WTC11 (cell line): ENCODE data around the gene SYNPO2. TPM values are rescaled to one million over a fixed set of nuclear protein-coding genes. Genes with fewer than 3 reads are reported as not detected.

ENCODE experiments used
- ATAC-seq: fragments of 200-7000 bp; cut with Tn5 transposase; 2 replicates; pipeline ENCODE4 v1.10.0; 2021; ENCODE audit warnings: mild to moderate bottlenecking, moderate library complexity
- CTCF ChIA-PET: fragments of 300-600 bp; sonication (Branson Sonifier 250); formaldehyde crosslinking; loops from one replicate; lab custom pipeline; 2021; ENCODE audit warnings: antibody characterized with exemption; lab: Charles Lee
- POLR2A ChIA-PET: fragments of 350-600 bp; sonication (Branson Sonifier 250); formaldehyde crosslinking; loops from one replicate; lab custom pipeline; 2021; ENCODE audit warnings: antibody characterized with exemption; lab: Charles Lee
- DNase-seq: peaks from one replicate; pipeline ENCODE4 v3.0.0; 2021; ENCODE audit warnings: low spot score
- H3K27ac Mint-ChIP-seq: 2 replicates; pipeline ENCODE4 v1.8.0; 2021; ENCODE audit warnings: mixed read lengths
- H3K27me3 Mint-ChIP-seq: 2 replicates; pipeline ENCODE4 v1.8.0; 2021; ENCODE audit warnings: low read depth, mild to moderate bottlenecking, moderate library complexity, mixed read lengths
- H3K36me3 Mint-ChIP-seq: 2 replicates; pipeline ENCODE4 v1.8.0; 2021; ENCODE audit warnings: mixed read lengths
- H3K4me1 Mint-ChIP-seq: 2 replicates; pipeline ENCODE4 v1.8.0; 2022; ENCODE audit warnings: mixed read lengths
- H3K4me3 Mint-ChIP-seq: 2 replicates; pipeline ENCODE4 v1.8.0; 2021; ENCODE audit warnings: mild to moderate bottlenecking, moderate library complexity, mixed read lengths
- H3K9me3 Mint-ChIP-seq: 2 replicates; pipeline ENCODE4 v1.8.0; 2021; ENCODE audit warnings: mixed read lengths
- ARID4B ChIP-seq: sonication (generic); formaldehyde crosslinking; IDR thresholded peaks from 2 replicates; pipeline ENCODE4 v1.8.0; 2023; ENCODE audit warnings: missing genetic modification reagents, mild to moderate bottlenecking, borderline replicate concordance
- ATF6 ChIP-seq: sonication (generic); formaldehyde crosslinking; IDR thresholded peaks from 2 replicates; pipeline ENCODE4 v1.8.1; 2023; ENCODE audit warnings: mild to moderate bottlenecking, missing genetic modification reagents
- CBFB ChIP-seq: sonication (generic); formaldehyde crosslinking; IDR thresholded peaks from 2 replicates; pipeline ENCODE4 v1.8.1; 2022; ENCODE audit warnings: mild to moderate bottlenecking, low read depth, missing genetic modification reagents
- CTCF ChIP-seq: fragments of 200-600 bp; IDR thresholded peaks from 2 replicates; pipeline ENCODE4 v1.8.0; 2022; ENCODE audit warnings: antibody characterized with exemption
- GRHL2 ChIP-seq: fragments of 250-450 bp; sonication (Bioruptor Pico); IDR thresholded peaks from 2 replicates; pipeline ENCODE4 v1.8.0; 2022; ENCODE audit warnings: mild to moderate bottlenecking, moderate library complexity; ENCODE audit not compliant: insufficient replicate concordance, severe bottlenecking
- HMGA2 ChIP-seq: fragments of 250-450 bp; sonication (Bioruptor Pico); IDR thresholded peaks from 2 replicates; pipeline ENCODE4 v1.4.0; 2021; ENCODE audit warnings: mild to moderate bottlenecking, moderate library complexity
- JAZF1 ChIP-seq: fragments of 250-450 bp; sonication (Bioruptor Pico); IDR thresholded peaks from 2 replicates; pipeline ENCODE4 v1.9.0; 2021; ENCODE audit warnings: moderate library complexity, mild to moderate bottlenecking, inconsistent platforms
- MAX ChIP-seq: sonication (generic); formaldehyde crosslinking; IDR thresholded peaks from 2 replicates; pipeline ENCODE4 v1.8.0; 2022; ENCODE audit warnings: mild to moderate bottlenecking, missing genetic modification reagents
- MLX ChIP-seq: sonication (generic); formaldehyde crosslinking; IDR thresholded peaks from 2 replicates; pipeline ENCODE4 v1.8.1; 2023; ENCODE audit warnings: mild to moderate bottlenecking, missing genetic modification reagents, moderate library complexity
- TP53 ChIP-seq: sonication (generic); formaldehyde crosslinking; IDR thresholded peaks from 2 replicates; pipeline ENCODE4 v1.8.1; 2023; ENCODE audit warnings: mild to moderate bottlenecking, missing genetic modification reagents
- ZNF121 ChIP-seq: sonication (generic); formaldehyde crosslinking; IDR thresholded peaks from 2 replicates; pipeline ENCODE4 v1.8.0; 2023; ENCODE audit warnings: missing genetic modification reagents
- ZNF512 ChIP-seq: sonication (generic); formaldehyde crosslinking; IDR thresholded peaks from 2 replicates; pipeline ENCODE4 v1.8.1; 2022; ENCODE audit warnings: missing genetic modification reagents, borderline replicate concordance
- total RNA-seq: library from RNA; stranded (reverse); gene quantifications from 3 replicates; pipeline ENCODE4 v1.2.3, GENCODE V29; 2021

SYNPO2 gene
- total RNA-seq, 1 experiment from 2014 or later, result 1.9 TPM

GRCh38 chr4:118962540-118962939, 73.9 kb downstream of the SYNPO2 start (continued):
- TF ChIP-seq ARID4B (no peak), ZNF121 (CRISPR knock-in tag) (no peak), JAZF1 (CRISPR knock-in tag) (no peak), CBFB (no peak), HMGA2 (CRISPR knock-in tag) (no peak), CTCF (no peak), TP53 (CRISPR knock-in tag) (no peak), MLX (CRISPR knock-in tag) (no peak)

GRCh38 chr4:118964891-118965411, 76.3 kb downstream of the SYNPO2 start:
- CTCF ChIA-PET, result no interaction called here

More at GRCh38 chr4:118964891-118965411, 76.3 kb downstream of the SYNPO2 start:
- POLR2A ChIA-PET, result no interaction called here
- TF ChIP-seq GRHL2 (CRISPR knock-in tag), result no peak
- no peak for TF ChIP-seq CTCF
- TF ChIP-seq ATF6 (CRISPR knock-in tag), result no peak
- TF ChIP-seq MAX (CRISPR knock-in tag), result no peak
- no peak for TF ChIP-seq ZNF512 (CRISPR knock-in tag)
- ATAC-seq, result no peak
- Mint-ChIP-seq H3K4me1 (peaks cover 25% of the 10 kb centered on the region), H3K27me3 (no peaks in the 10 kb centered on the region), H3K27ac (no peak overlapping the region), H3K9me3 (no peaks in the 10 kb centered on the region), H3K4me3 (no peak overlapping the region), H3K36me3 (no peaks in the 10 kb centered on the region)
- no peak for DNase-seq
